GM12878 (cell line): Measurements from ENCODE around the gene ATP7A.

Experiments
- HDGF ChIP-seq: fragments of 450-650 bp; IDR thresholded peaks from 2 replicates; pipeline ENCODE4 v1.6.1; 2016; ENCODE audit warnings: antibody characterized with exemption
- JUND ChIP-seq: IDR thresholded peaks from 2 replicates; pipeline ENCODE4 v1.6.1; 2012; ENCODE audit warnings: low read depth, mild to moderate bottlenecking, low read length, improper control_type of control experiment, moderate library complexity

- TF ChIP-seq HDGF = no peak
- TF ChIP-seq JUND = no peak
Measured at GRCh38 chrX:77961063-77961462, 50.6 kb downstream of the ATP7A start.
